Measurements from ENCODE around the gene DOP1A. TPM values are rescaled to one million over a fixed set of nuclear protein-coding genes. Genes with fewer than 3 reads are reported as not detected.

Gene DOP1A
- total RNA-seq, 4 donors from 2014 or later = 52.5 to 59.9 (median 58.0) TPM

- Histone ChIP-seq H3K4me1 (no peaks in the 10 kb centered on the region), H3K9me3 (no peaks in the 10 kb centered on the region), H3K27me3 (no peaks in the 10 kb centered on the region), H3K27ac (no peak overlapping the region), H3K36me3 (peaks cover 0 to 90% (median 0%) of the 10 kb centered on the region in 3 donors), H3K4me3 (no peak overlapping the region)
- no peak for DNase-seq
- TF ChIP-seq CTCF (IDR thresholded peaks at IDR 0.05) (no peak), POLR2A (IDR thresholded peaks at IDR 0.05) (no peak)
These were observed 57.1 kb downstream of the DOP1A start for GRCh38 chr6:83124553-83124952.

- Histone ChIP-seq H3K4me1 (no peaks in the 10 kb centered on the region), H3K9me3 (no peaks in the 10 kb centered on the region), H3K36me3 (peaks cover 0 to 88% (median 0%) of the 10 kb centered on the region in 3 donors), H3K4me3 (no peak overlapping the region), H3K27me3 (no peaks in the 10 kb centered on the region), H3K27ac (no peak overlapping the region)
- no peak for DNase-seq
- TF ChIP-seq POLR2A (IDR thresholded peaks at IDR 0.05) (no peak), CTCF (IDR thresholded peaks at IDR 0.05) (no peak)
These were observed 58.0 kb downstream of the DOP1A start for GRCh38 chr6:83125425-83125824.

GRCh38 chr6:83126223-83126622 lies 58.8 kb downstream of the DOP1A start:
- Histone ChIP-seq H3K36me3 (peaks cover 0 to 89% (median 0%) of the 10 kb centered on the region in 3 donors), H3K27me3 (no peaks in the 10 kb centered on the region), H3K9me3 (no peaks in the 10 kb centered on the region), H3K4me3 (no peak overlapping the region), H3K4me1 (no peaks in the 10 kb centered on the region), H3K27ac (no peak overlapping the region)
- TF ChIP-seq POLR2A (IDR thresholded peaks at IDR 0.05) (no peak), CTCF (IDR thresholded peaks at IDR 0.05) (no peak)
- DNase-seq = no peak

- H3K4me3 ChIP-seq = no peak overlapping the region
- no peak for TF ChIP-seq POLR2A (IDR thresholded peaks at IDR 0.05)
- TF ChIP-seq CTCF (IDR thresholded peaks at IDR 0.05) = no peak
- H3K36me3 ChIP-seq = peaks cover 0 to 91% (median 0%) of the 10 kb centered on the region in 3 donors
- no peaks in the 10 kb centered on the region for H3K4me1 ChIP-seq
- no peaks in the 10 kb centered on the region for H3K9me3 ChIP-seq
- no peaks in the 10 kb centered on the region for H3K27me3 ChIP-seq
- H3K27ac ChIP-seq = no peak overlapping the region
- DNase-seq = no peak
These were observed 59.3 kb downstream of the DOP1A start for GRCh38 chr6:83126807-83127206.

- Histone ChIP-seq H3K27ac (no peak overlapping the region), H3K27me3 (no peaks in the 10 kb centered on the region), H3K4me1 (no peaks in the 10 kb centered on the region), H3K4me3 (no peak overlapping the region), H3K9me3 (no peaks in the 10 kb centered on the region), H3K36me3 (peaks cover 0 to 91% (median 0%) of the 10 kb centered on the region in 3 donors)
- no peak for DNase-seq
- TF ChIP-seq CTCF (IDR thresholded peaks at IDR 0.05) (no peak), POLR2A (IDR thresholded peaks at IDR 0.05) (no peak)
These were observed 59.8 kb downstream of the DOP1A start for GRCh38 chr6:83127258-83127657.

- Histone ChIP-seq H3K4me3 (no peak overlapping the region), H3K27me3 (no peaks in the 10 kb centered on the region), H3K4me1 (no peaks in the 10 kb centered on the region), H3K27ac (no peak overlapping the region), H3K36me3 (peaks cover 0 to 92% (median 0%) of the 10 kb centered on the region in 3 donors), H3K9me3 (no peaks in the 10 kb centered on the region)
- TF ChIP-seq CTCF (IDR thresholded peaks at IDR 0.05) (no peak), POLR2A (IDR thresholded peaks at IDR 0.05) (no peak)
- DNase-seq = no peak
These were observed 60.5 kb downstream of the DOP1A start for GRCh38 chr6:83127976-83128375.

Data from Peyer's patch (tissue), 4 donors.